Measurements from ENCODE around the gene OTUB1. TPM values are rescaled to one million over a fixed set of nuclear protein-coding genes. Genes with fewer than 3 reads are reported as not detected.
"Not testable (repeated sequence)": the region's sequence is repeated elsewhere in the genome, so short reads cannot be mapped to it uniquely, and the experiment has no call there.

The OTUB1 gene
- total RNA-seq, 1 donor from 2014 or later: 29.2 TPM

DNA sequence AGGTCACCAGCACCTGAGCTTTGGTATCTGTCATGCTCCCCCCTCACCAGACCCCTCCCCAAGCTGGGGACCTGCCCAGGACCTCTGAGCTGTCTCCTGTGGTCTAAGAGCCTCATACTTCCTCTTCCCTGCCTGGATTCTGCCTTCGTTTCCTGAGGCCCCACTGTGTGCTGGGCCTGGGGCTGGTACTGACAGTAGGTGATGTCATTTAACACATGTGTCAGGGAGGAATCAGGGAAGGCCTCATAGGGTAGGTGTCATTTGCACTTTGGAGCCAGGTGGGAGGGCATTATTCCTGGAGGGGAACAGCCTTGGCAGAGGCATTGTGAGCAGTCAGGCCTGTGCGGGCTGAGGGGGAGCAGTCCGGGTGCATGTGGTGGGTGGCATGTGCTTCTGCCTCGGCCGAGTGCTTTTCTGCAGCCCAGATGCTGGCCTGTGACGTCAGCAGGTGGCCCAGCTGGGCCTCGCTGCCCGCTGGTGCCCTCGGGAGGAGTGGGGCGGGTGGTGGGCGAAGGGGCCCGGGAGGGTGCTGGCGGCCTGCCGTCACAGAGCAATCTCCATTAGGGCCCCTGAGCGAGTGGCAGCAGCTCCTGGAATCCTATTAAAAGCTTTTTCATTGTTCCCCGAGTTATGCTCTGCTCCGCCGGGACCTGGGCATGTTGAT is 58.6 kb downstream of the OTUB1 start:
- DNase-seq: no peak

DNA sequence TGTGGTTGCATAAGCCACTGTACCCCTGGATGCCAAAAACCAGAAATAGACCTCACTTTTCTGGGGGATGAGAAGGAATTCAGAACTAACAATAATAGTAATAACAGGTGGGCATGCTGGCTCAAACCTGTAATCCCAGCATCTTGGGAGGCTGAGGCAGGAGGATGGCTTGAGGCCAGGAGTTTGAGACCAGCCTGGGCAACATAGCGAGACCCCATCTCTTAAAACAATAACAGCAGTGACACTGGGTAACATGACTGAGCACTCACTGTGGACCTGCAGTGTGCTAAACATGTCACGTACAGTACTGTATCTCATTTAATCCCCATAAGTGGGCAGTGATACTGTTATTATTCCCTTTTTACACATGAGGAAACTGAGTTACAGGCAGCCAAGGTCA is 59.5 kb downstream of the OTUB1 start:
- DNase-seq: no peak

DNA sequence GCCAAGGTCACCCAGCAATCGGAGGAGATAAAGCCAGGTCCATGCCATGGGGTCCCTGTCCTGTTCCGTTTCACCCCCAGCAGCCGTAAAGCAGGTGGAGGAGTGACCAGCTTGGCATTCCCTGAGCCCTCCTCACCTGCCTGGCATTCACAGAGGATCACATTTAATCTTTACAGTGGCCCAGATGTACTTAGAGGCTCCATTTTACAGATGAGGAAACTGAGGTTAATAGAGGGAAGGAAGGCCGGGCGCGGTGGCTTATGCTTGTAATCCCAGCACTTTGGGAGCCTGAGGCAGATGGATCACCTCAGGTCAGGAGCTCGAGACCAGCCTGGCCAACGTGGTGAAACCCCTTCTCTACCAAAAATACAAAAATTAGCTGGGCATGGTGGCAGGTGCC is 61.1 kb downstream of the OTUB1 start:
- DNase-seq: not testable (repeated sequence)

Small RNA genes lying within 50 kb of the gene (small RNA-seq; reads per million reads assigned to genes)
- gene RNU6-45P (ENCODE audit: low replicate concordance): not detected

Other genes with a start within 250 kb of the OTUB1 start
- gene ZFTA, start 217.7 kb upstream of the OTUB1 start, total RNA-seq: 12.8 TPM
- gene SPINDOC, start 173.0 kb upstream of the OTUB1 start, total RNA-seq: 5.3 TPM
- 16.9 TPM for gene MARK2, start 147.3 kb upstream of the OTUB1 start, total RNA-seq
- gene RCOR2, start 69.3 kb upstream of the OTUB1 start, total RNA-seq: 2.1 TPM
- gene NAA40, start 47.4 kb upstream of the OTUB1 start, total RNA-seq: 7.7 TPM
- 218 TPM for gene COX8A, start 11.8 kb upstream of the OTUB1 start, total RNA-seq
- gene FLRT1, start 49.5 kb downstream of the OTUB1 start, total RNA-seq: 1.6 TPM
- gene MACROD1, start 179.7 kb downstream of the OTUB1 start, total RNA-seq: 23.1 TPM
- 67.6 TPM for gene STIP1, start 199.7 kb downstream of the OTUB1 start, total RNA-seq
- gene FERMT3, start 220.3 kb downstream of the OTUB1 start, total RNA-seq: 7.2 TPM
- 13.7 TPM for gene TRPT1, start 239.7 kb downstream of the OTUB1 start, total RNA-seq
- gene NUDT22, start 239.8 kb downstream of the OTUB1 start, total RNA-seq: 13.7 TPM
- gene DNAJC4, start 244.1 kb downstream of the OTUB1 start, total RNA-seq: 15.2 TPM
- gene VEGFB, start 248.1 kb downstream of the OTUB1 start, total RNA-seq: 31.9 TPM